IMR-90 (cell line): ENCODE measurements around the gene NEK6.

Source experiments
- BHLHE40 ChIP-seq: fragments of 150-350 bp; IDR thresholded peaks from 2 replicates; pipeline ENCODE4 v1.6.1; 2016; ENCODE audit warnings: mild to moderate bottlenecking, low read depth, low read length
- RAD21 ChIP-seq: IDR thresholded peaks from 2 replicates; pipeline ENCODE4 v1.6.1; 2012; ENCODE audit warnings: low read length, improper control_type of control experiment
- TF ChIP-seq, protein P1 (sequence below): conservative IDR thresholded peaks from 2 replicates; pipeline ENCODE4 v1.5.1; 2012; ENCODE audit warnings: mild to moderate bottlenecking, low read depth, low read length, improper control_type of control experiment

DNA sequence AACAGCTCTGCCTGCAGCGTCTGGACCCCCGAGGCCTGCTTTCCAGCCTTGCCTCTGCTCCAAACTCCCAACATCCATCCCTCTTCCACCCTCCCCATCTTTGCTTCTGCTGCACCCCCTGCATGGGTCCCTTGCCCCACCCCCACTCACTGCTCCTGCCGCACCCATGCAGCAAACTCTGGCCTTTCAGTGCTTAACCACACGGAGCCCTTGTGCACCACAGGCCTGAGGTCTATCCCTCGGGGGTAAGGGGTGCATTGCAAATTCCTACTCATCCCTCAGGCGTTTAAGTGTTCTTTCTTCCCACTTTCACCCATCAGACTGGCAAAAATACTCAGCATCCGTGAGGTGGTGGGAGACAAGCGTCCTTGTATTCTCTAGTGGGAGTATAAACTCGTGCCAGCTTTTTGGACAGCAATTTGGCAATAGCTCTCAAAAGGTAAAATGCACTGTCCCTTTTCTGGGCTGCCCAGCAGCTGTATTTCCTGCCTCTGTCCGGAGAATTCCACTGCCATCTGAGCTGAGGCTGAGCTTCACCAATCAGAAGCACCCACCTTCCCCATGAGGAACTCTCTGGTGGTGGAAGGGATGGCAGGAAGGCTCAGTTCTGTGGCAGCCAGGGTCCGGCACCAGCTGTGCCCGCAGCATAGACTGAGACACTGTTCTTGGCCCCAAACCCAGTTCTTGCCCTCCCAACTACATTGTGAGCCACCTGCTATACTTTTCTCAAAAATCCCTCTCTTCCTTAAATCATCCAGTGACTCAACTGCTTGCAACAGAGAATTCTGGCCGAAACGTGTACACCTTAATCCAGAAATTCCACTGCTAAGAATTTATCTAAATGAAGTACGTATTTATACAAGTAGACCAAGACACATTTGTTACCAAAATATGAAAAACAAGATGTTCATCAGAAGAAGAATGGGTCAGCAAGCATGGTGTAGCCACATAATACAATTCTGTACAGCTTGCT lies 142.5 kb downstream of the NEK6 start:
- TF ChIP-seq RAD21 (no peak), BHLHE40 (no peak)
- TF ChIP-seq, protein P1, sequence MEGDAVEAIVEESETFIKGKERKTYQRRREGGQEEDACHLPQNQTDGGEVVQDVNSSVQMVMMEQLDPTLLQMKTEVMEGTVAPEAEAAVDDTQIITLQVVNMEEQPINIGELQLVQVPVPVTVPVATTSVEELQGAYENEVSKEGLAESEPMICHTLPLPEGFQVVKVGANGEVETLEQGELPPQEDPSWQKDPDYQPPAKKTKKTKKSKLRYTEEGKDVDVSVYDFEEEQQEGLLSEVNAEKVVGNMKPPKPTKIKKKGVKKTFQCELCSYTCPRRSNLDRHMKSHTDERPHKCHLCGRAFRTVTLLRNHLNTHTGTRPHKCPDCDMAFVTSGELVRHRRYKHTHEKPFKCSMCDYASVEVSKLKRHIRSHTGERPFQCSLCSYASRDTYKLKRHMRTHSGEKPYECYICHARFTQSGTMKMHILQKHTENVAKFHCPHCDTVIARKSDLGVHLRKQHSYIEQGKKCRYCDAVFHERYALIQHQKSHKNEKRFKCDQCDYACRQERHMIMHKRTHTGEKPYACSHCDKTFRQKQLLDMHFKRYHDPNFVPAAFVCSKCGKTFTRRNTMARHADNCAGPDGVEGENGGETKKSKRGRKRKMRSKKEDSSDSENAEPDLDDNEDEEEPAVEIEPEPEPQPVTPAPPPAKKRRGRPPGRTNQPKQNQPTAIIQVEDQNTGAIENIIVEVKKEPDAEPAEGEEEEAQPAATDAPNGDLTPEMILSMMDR, result no peak
